ENCODE data around the gene IP6K1.
"Not testable (repeated sequence)": the region's sequence is repeated elsewhere in the genome, so short reads cannot be mapped to it uniquely, and the experiment has no call there.

Gene IP6K1

DNA sequence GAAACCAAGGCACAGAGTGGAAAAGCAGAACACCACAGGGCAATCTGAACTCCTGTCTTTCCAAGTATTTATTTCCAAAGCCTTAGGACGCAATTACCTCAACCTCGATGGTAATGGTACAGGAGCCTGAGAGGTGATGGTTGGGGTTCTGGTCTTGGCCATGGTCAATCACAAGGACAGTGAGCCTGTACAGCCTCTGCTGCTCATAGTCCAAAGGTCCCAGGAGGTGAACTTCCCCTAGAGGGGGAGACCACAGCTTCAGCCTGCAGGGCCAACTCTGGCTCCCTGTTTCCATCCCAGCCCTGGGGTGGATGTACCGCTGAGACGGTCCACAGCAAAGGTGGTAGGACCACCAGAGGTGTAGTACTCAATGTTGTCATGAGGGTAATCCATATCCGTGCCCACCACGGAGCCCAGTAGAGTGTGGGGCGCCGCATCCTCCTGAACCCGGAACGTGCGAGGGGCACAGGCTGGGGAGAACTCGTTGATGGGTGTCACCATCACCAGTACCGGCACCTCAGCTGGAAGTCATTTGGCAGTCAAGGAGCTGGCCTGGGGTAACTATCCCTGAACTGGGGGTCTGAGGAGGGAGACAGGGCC, 7.2 kb upstream of the IP6K1 start:
- DNase-seq = no peak

DNA sequence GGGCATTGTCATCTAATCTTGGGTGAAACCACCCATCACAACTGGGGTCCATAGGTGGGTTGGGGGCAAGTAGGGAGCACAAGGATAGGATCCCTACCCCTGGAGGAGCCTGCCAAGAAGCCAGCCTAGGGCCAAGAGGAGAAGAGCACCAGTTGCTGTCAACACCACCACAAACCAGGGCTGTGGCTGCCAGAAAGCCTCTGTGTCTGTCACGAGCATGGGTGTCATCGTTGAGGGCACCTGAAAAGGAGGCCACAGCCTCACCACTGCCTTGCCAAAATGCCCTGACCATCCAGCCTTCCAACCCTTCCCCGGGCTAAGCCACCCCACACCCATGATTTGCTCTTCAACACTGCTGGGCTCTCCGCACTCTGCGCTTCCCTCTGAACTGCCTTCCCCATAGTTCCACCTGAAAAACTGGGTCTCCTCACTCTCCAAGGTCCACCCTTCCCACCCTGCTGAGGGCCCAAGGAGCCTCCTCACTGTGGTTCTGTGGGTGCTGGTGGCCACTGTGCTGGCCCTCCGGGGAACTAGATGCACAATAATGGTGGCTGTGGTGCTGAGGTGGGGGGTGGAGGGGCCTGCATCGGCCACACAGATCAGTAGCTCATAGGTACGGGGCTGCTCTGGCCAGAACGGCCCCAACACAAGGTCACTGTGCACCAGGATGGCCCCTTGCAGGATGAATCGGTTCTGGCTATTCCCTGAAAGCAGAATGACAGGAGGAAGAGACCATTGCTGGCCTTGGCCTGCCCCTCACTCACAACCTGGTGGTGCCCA, 6.2 kb upstream of the IP6K1 start:
- DNase-seq = no peak

DNA sequence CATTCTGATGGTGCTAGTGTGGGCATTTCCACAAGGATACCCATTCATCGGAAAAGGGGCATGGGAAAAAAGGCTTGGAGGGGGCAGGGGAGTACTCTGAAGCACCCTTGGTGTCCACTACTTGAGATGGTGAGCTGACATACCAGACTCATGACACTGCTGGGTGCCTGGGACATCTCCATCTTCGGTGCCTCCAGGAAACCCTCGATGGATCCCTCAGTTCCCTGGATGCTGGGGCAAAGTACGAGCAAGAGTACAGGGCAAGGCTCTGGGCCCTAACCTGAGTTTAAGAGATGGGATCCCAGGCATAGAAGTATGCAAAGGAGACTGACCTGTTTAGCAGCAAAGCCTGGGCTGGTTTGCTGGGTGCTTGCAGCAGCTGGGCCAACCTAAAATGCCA, 5.2 kb upstream of the IP6K1 start:
- DNase-seq = no peak

DNA sequence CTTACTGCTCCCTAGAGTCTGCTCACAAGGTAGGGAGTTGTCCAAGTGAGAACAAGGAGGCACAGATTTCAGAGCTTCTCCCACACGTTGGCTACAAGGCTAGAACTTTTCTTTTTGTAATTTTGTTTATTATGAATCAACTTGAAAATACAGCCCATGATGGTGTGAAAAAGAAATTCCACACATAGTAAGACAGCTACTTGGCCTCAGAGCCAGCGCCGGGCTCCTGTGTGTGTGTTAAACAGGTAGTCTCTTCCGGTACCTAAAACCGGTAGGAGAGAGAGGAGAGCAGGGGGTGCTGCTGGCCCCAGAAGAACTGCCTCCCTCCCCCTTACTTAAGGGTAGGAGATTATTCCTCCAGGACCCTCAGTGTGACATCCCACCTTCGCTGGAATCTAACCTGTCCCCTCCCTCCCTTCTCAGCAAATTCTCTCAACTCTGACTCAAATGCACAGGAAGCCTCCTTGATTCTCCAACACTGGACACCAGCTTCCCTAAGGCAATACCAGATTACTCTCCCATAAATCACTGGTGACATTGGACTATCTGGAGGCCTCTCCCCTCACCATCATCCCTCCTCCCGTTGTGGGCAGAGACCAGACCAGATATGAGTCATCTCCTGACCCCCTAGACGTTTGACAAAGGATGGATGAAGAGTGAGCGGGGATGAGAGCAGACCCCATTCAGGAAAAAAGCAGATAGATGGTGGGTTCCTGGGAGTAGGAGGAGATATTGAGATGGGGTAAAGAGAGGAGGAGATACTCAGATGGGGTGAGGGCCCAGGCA, 4.5 kb upstream of the IP6K1 start:
- no peak for DNase-seq

DNA sequence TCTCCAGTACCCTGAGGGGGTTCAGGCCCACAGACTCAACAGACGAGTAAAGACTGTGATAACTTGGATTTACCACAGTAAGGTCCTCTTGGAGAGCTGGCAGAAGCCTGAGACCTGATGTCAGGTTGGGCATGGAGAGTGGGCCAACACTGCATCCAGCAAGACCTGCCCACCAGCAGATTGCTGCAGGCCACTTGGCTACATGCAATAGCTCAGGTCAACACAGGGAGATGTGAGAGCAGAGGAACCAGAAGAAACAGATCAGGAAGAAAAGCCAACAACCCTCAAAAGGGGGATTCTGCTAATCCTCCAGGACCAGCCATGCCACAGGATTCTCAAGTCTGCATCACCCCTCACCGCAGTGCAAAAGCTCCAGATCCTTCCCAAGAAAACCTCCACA, 1.7 kb upstream of the IP6K1 start:
- DNase-seq = no peak

DNA sequence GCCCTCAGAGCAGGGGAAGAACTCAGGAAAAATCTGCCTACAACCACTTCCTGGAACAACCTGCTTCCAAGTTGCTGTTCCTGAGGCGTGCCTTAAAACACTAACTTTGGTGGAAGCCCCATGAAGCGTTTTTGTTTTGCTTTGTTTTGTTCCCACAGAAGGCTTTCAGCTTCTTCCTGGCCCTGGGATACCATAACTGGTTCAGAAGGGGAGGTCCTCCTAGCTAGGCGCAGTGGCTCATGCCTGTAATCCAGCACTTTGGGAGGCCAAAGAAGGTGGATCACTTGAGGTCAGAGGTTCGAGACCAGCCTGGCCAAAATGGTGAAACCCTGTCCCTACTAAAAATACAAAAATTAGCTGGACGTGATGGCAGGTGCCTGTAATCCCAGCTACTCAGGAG, 1.2 kb upstream of the IP6K1 start:
- DNase-seq = no peak

DNA sequence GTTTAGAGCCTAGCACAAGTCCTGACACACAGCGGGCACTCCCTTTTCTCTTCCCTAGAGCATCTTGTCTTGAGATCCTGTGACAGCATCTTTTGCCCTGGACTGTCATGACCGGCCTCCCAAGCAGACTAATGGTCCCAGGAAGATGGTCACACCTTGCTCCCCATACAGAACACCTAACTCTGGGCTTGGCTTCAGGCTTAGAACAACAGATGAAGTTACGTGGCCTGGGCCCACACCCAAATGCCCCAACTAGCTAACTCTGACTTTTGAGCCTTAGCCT, 781 bp upstream of the IP6K1 start:
- no peak for DNase-seq

DNA sequence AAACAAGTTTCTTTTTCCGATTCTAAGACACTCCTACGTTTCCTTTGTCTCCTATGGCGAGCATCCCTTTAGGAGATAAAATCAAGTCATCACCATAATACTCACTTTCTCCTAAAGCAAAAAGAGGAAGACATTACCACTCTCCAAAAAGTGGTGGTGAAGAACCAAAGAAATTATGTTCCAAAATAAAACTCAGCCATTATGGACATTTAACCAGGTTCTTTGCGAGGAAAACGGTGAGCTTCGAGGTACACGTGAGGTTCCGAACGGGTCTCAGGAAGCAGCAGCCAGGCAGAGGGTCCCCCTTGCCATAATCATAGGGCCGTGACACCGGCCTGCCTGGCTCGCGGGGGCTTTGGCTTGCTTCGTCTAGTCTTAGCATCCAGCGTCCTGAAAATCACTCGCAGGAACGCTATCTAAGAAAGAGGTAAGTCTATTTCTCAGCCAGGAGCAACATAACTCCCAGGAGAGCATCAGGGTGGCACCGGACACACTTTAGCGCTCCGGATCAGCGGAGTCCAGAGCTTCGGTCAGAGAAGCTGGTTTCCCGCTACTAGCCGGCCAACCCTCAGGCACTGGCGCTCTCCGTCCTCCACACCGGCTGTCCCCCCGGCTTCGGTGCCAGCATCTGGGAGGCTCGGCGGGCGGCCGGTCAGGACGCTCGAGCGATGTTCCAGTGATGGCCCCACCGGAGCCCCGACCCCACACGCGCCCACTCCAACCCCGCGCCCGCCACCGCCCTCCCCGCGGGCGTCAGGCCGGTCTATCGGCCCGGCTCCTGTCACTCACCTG, 581 bp downstream of the IP6K1 start:
- DNase-seq = no peak

DNA sequence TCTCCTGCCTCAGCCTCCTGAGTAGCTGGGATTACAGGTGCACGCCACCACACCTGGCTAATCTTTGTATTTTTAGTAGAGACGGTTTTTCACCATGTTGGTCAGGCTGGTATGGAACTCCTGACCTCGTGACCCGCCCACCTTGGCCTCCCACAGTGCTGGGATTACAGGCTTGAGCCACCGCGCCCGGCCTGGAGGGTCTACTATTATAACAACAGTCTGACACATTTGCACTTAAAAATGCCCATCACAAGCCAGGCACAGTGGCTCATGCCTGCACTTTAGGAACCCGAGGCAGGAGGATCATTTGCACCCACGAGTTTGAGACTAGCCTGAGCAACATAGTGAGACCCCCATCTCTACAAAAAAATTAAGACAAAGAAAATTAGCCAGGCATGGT, 4.1 kb downstream of the IP6K1 start:
- DNase-seq = not testable (repeated sequence)

DNA sequence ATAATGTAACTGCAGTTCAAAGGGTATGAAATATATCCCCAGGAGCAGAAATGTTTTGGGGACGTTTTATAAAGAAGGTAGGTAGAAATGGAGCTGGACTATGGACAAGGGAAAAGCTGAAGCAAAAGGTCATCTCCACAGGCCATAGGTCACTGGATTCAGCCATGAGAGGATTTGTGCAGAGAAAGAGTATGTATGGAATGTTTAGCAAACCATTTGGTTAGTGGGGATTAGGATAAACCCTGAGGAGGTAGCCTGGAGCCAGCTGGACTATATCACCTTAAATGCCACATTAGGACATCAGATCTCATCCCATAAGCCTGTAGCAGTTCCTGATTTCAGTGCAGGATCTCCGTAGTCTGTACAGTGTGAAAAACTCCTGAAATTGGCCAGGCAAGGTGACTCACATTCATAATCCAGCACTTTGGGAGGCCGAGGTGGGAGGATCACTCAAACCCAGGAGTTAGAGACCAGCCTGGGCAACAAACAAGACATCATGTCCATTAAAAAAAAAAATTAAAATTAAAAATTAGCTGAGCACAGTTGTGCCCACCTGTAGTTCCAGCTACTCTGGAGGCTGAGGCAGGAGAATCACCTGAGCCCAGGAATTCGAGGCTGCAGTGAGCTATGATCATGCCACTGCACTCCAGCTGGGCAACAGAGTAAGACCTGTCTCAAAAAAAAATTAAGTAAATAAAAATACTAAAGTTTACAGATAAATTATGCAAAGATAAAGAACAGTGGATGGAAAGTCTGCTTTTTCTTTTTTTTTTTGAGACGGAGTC, 4.7 kb downstream of the IP6K1 start:
- no peak for DNase-seq

DNA sequence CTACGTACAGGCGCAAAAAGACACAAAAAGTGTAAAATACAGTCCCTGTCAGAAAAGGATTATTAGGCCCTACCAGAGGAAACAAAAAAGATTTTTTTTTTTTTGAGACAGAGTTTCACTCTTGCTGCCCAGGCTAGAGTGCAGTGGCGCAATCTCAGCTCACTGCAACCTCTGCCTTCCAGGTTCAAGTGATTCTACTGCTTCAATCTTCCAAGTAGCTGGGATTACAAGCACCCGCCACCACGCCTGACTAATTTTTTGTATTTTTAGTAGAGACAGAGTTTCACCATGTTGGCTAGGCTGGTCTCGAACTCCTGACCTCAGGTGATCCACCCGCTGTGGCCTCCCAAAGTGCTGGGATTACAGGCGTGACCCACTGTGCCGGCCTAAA, 5.4 kb downstream of the IP6K1 start:
- DNase-seq = not testable (repeated sequence)

DNA sequence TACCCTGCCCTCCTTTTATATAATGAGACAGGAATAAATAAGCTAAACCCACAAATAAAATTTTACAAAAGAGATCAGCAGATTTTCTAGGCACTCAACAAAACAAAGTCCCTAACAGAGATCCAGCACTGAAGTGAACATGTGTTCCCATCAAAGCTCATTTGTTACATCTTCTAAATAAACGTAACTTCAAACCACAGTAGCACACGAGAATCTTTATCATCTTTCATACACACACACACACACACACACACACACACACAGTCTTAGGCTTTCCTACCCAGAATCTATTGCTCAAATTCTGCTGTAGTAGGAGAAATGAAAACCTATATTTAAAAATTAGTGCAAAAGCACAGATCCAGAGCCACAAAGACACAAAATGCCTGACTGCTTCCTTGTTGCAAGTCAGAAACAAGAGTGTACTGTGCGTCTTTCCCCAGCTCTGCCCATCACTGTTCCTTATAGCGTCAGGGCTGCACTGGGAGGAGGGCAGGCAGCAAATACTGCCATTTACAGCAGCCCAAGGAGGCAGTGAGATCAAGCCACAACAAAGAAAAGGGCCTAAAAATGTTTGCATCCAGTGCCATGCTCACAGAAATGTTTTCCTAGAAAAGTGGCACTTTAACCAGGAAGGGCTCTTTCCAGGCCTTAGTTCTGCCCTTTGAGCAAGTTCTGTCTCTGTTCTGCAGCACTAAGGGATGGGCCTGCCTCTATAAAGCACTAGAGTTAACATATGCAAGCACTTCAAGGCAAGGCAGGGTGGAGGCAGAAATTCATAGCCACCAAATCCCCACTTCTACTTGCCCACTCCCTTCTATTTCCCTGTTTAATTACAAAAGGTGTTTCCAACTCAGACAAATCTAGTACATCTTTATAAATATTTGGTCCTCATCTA, 6.0 kb downstream of the IP6K1 start:
- no peak for DNase-seq

DNA sequence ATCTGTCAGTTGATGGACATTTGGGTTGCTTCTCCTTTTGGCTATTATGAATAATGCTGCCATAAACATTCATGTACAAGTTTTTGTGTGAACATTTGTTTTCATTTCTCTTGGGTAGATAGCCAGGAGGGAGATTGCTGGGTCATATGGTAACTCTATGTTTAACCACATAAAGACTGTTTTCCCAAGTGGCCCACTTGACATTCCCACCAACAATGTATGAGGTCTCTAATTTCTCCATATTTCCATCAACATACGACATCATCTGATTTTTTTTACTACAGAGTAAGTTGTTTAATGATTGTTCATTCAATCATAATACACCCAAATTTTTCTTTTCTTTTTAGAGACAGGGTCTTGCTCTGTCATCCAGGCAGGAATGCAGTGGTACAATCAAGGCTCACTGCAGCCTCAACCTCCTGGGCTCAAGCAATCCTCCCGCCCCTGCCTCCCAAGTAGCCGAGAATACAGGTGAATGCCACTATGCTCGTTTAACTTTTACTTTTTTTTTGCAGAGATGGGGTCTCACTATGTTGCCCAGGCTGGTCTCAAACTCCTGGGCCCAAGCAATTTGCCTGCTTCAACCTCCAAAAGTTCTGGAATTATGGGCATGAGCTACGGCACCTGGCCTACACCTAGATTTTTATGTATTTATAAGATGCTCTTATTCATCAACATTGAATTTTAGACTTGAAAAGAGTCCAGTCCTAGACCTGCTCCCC, 6.8 kb downstream of the IP6K1 start:
- DNase-seq = no peak

DNA sequence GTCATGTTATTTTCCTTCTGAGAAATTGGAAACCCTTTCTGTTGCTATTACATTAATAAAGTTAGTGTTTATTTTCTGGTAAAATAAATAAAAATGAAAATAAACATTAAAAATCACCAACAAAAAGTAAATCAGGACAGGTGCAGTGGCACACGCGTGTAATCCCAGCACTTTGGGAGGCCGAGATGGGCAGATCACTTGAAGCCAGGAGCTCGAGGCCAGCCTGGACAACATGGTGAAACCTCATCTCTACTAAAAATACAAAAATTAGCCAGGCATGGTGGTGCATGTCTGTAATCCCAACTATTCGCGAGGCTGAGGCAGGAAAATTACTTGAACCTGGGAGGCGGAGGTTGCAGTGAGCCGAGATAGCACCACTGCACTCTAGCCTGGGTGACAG, 10.2 kb downstream of the IP6K1 start:
- not testable (repeated sequence) for DNase-seq

DNA sequence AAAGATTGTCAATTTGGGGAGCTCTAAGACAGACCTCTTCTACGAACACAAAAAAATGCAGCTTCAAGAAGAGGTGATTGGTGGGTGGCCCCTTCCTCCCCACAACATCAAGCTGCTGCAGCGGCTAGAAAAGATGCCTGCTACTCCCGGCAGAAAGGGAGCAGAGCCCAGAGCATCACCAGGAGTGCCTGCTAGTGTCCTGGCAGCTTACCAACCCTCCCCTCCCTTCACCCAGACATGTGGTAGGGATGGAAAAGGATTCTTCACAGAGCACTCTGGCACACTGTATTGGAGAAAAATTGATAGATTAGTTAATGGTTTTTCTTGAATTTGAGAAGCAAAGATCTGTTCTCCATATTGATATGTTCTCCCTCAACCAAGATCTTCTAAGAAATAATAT, 10.8 kb downstream of the IP6K1 start:
- DNase-seq = no peak

DNA sequence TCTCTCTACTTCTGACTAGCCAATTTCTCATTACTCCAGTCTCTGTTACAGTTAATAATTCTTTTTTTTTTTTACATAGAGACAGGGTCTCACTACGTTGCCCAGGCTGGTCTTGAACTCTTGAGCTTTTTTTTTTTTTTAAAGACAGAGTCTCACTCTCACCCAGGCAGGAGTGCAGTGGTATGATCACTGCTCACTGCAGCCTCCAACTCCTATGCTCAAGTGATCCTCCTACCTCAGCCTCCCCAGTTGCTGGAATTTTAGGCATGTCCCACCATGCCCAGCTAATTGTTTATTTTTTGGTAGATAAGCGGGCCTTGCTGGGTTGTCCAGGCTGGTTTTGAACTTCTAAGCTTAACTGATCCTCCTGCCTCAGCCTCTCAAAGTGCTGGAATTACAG, 13.6 kb downstream of the IP6K1 start:
- DNase-seq = no peak

DNA sequence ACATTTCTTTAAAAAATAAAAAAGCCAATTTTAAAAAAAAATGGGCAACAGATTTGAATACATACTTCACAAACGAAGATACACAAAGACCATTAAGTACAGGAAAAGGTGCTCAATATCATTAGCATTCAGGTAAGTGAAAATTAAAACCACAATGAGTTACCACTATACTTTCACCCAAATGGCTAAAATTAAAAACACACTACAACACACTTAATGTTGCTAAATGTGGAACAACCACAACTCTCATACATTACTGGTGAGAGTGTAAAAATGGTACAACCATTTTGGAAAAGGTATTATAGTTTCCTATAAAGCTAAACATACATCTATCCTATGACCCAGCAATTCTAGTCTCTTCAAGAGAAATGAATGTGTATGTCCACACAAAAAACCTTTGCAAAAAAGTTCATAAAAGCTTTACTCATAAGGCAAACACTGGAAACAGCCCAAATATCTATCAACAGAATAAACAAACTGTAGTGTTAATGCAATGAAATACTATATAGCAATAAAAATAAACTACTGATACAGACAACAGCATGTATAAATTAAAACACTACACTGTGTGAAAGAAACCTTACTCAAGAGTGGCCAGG, 14.9 kb downstream of the IP6K1 start:
- no peak for DNase-seq

DNA sequence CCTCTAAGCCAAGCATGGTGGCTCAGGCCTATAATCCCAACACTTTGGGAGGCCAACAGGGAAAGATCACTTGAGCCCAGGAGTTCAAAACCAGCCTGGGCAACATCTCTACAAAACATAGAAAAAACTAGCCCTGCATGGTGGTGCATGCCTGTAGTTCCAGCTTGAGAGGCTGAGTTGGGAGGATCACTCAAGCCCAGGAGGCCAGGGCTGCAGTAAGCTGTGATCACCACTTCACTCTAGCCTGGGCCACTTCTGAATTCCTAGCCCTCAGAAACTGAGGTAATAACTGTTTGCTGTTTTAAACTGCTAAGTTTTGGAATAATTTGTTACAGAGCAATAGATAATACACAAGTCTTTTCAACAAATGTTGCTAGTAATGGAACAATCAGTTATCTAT, 16.4 kb downstream of the IP6K1 start:
- no peak for DNase-seq

DNA sequence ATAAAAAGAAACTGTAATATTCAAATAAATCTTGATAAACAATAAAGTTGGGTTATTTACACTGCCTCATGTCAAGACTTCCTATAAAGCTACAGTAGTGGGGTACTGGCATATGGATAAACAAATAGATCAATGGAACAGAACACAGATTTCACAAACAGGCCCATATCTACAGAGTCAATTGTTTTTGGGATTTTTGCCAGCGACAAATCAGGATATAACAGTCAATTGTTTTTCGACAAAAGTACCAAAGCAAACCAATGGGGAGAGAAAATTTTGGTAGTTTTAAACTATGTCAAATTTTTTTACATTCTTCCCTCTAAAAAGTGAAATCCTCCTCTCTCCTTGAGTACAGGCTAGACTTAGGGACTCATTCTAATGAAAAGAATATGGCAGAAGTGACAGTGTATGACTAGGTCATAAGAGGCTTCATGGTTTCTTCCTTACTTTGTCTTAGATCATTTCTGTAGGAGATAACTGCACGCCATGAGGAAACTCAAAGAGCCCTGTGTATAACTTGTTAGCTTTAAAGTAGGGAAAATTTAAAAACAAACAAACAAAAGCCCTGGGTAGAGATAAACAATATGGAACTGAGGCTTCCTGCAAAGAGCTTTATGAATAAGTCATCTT, 16.9 kb downstream of the IP6K1 start:
- DNase-seq = no peak

DNA sequence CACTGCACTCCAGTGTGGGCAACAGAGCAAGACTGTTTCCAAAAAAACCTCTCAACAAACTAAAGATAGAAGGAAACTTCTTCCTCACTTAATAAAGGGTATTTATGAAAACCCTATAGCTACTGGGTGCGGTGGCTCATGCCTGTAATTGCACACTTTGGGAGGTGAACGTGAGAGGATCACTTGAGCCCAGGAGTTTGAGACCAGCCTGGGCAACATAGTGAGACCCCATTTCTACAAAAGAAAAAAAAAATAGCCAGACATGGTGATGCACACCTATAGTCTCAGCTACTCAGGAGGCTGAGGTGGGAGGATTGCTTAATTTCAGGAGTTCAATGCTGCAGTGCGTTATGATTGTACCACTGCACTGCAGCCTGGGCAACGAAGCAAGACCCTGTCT, 22.4 kb downstream of the IP6K1 start:
- DNase-seq = no peak

Data from fibroblast of skin of abdomen (primary cell).